Activated CD4-positive, alpha-beta memory T cell treated with anti-CD3 and anti-CD28 coated beads for 36 hours (primary cell): ENCODE results near the gene ARMH3. TPM values are rescaled to one million over a fixed set of nuclear protein-coding genes. Genes with fewer than 3 reads are reported as not detected.

Experiments used
- CTCF ChIA-PET: fragments of 350-600 bp; sonication (Branson Sonifier 250); formaldehyde crosslinking; loops from one replicate; lab custom pipeline; 2021; ENCODE audit warnings: antibody characterized with exemption, inconsistent platforms; lab: Charles Lee
- POLR2A ChIA-PET: fragments of 350-600 bp; sonication (Branson Sonifier 250); formaldehyde crosslinking; loops from one replicate; lab custom pipeline; 2021; ENCODE audit warnings: antibody characterized with exemption; lab: Charles Lee
- DNase-seq: peaks from one replicate; pipeline ENCODE4 v3.0.0-alpha.2; 2020
- H3K27ac Mint-ChIP-seq: one replicate; pipeline ENCODE4 v1.8.0; 2021; ENCODE audit warnings: mixed read lengths
- H3K27me3 Mint-ChIP-seq: one replicate; pipeline ENCODE4 v1.8.0; 2021; ENCODE audit warnings: mixed read lengths
- H3K36me3 Mint-ChIP-seq: one replicate; pipeline ENCODE4 v1.8.0; 2021; ENCODE audit warnings: mixed read lengths
- H3K4me1 Mint-ChIP-seq: one replicate; pipeline ENCODE4 v1.8.0; 2021; ENCODE audit warnings: low read depth, mixed read lengths
- H3K4me3 Mint-ChIP-seq: one replicate; pipeline ENCODE4 v1.8.0; 2021; ENCODE audit warnings: mild to moderate bottlenecking, mixed read lengths
- H3K9me3 Mint-ChIP-seq: one replicate; pipeline ENCODE4 v1.8.0; 2021; ENCODE audit warnings: mixed read lengths
- intact Hi-C: fragments of 100-400 bp; cut with micrococcal nuclease; formaldehyde crosslinking; loops from one replicate; pipeline ENCODE4 v1.15.1; 2023
- total RNA-seq, 2 experiments: library from RNA; stranded (reverse); gene quantifications; one replicate each; pipeline ENCODE4 v1.2.3, GENCODE V29; 2021

ARMH3 gene
- total RNA-seq, 2 experiments from 2014 or later = 16.1 to 18.8 TPM

DNA sequence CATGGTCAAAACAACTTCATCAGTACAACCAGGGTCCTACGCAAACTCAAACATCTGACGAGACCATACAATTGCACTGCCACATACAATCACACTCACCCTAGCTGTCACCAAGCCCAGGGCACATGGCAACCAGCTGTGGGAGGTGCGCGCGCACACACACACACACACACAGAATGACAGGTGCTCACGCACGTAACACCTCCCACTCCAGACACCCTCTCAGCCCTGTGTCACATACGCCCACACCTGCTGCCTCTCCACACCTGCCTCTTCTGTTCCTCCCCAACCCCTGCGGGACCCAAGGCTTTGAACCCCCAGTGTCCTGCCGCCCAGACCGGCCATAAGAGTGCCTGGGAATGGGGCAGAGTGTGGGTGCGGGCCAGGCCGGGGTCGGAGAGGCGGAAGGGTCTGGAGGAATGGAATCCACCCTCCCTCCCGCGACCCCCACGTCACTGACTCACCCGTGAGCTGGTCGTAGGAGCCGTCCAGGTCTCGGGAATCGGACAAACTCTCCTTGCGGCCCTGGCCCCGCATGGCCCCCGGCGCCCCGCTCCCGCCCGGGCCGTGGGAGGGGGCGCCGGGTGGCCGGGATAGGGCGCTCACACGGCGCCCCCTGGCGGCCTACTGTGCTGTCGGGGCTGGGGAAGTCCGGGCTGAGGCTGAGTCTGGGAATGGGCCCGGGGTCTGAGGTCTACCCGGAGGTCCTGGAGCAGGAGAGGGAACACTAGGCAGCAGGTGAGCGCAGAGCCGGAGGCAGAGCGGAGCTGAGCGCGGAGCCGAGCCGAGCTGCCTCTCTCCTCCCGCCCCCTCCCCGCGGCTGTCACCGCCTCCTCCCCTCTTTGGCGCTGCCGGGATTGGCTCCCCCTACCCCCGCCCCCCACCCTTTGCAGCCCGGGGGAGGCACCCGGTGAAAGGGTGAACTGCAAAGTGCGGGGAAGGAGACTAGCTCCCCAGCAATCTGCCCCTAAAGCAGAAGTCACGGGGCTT is 212.6 kb downstream of the ARMH3 start, which contains the start of gene KCNIP2:
Gene KCNIP2 (minus strand): TSS at position 769 of the 990 bp plus-strand sequence. CDS start 232 bp downstream, at position 537.
- no peaks in the 10 kb centered on the region for H3K9me3 Mint-ChIP-seq
- peaks cover 2% of the 10 kb centered on the region for H3K27me3 Mint-ChIP-seq
- peak within 1 kb of the TSS; percentile 74 for H3K4me3 Mint-ChIP-seq
- CTCF ChIA-PET = interaction anchor here (0.6 to 9.6 kb wide), 12 partner anchors 8 to 303 kb away, joined by 3 to 248 read pairs (median 8); partner anchors contain the start of gene OGA
- DNase-seq = peak; percentile 73
- intact Hi-C loops = loop anchor here (2.0 to 10.0 kb wide), 2 partner anchors 91 to 221 kb away; partner anchors contain the start of gene HPS6
- no peak within 1 kb of the TSS for H3K27ac Mint-ChIP-seq
- POLR2A ChIA-PET = interaction anchor here (1.1 kb wide), 1 partner anchor 25 kb away, joined by 3 read pairs; no protein-coding TSS in a partner anchor
- peaks cover 5% of the 10 kb centered on the region for H3K36me3 Mint-ChIP-seq
- H3K4me1 Mint-ChIP-seq = peaks cover 45% of the 10 kb centered on the region

DNA sequence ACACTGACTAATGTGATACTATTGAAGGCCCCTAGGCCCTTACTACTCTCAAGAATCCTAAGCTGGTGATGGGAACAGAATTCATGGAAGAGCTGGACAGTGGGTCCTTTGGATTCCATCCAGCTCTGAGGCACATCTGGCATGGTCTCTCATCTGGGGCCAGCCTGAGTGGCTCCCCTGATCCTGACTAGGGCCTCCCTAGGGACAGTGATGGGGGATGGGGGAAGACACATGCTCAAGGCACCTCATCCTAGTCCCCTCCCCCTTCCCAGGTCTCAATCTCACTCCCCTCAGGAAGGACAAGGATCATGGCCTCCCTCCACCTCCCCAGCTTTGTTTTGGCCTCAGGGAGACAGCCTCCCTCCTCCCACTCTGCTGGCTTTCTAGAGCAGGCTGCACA is 214.1 kb downstream of the ARMH3 start:
- no peaks in the 10 kb centered on the region for H3K36me3 Mint-ChIP-seq
- POLR2A ChIA-PET = interaction anchor here (1.1 to 2.6 kb wide), 4 partner anchors 12 to 39 kb away, joined by 3 to 15 read pairs (median 4); partner anchors contain the start of gene OGA
- intact Hi-C loops = loop anchor here (2.0 to 10.0 kb wide), 3 partner anchors 59 to 223 kb away; partner anchors contain the start of genes HPS6 and NPM3
- peaks cover 45% of the 10 kb centered on the region for H3K4me1 Mint-ChIP-seq
- CTCF ChIA-PET = interaction anchor here (0.5 to 9.6 kb wide), 33 partner anchors 8 to 620 kb away, joined by 3 to 248 read pairs (median 11); partner anchors contain the start of genes ARMH3, HPS6 and OGA
- peaks cover 2% of the 10 kb centered on the region for H3K27me3 Mint-ChIP-seq
- H3K4me3 Mint-ChIP-seq = no peak overlapping the region
- H3K9me3 Mint-ChIP-seq = no peaks in the 10 kb centered on the region
- H3K27ac Mint-ChIP-seq = no peak overlapping the region
- no peak for DNase-seq

DNA sequence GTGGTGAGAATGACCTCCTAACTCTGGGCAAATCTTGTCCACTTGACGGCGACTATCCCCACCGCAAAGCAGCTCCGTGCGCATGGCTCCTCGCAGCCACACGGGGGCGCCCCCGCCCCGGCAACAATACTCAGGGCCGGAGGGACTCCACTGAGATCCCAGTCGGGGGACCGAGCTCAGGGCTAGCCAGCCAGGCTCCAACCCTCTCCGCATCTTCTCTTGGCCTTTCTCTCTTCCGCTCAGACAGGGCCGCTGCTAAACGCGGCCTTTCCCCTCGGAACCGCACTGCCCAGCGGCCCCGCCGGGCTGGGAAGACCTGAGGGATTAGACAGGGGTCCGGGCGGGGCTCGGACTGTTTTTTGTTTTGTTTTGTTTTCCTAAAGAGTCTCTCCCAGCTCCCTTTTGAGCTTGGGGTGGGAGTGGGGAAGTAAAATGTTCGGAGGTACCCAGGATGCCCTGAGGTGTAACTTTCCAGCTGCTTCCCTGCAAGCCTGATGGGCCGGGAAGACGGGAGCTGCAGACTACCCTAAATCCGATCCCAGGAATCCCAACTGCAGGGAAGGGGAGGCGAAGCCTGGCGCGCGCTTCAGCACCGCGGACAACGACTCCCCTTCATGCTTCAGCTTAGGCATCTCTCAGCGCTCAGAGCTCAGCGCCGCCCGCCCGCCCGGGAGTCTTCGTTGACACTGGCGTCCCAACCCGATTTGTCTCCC is 215.1 kb downstream of the ARMH3 start:
- Mint-ChIP-seq H3K4me1 (peaks cover 48% of the 10 kb centered on the region), H3K4me3 (peak overlapping the region; percentile 74), H3K27me3 (peaks cover 2% of the 10 kb centered on the region), H3K9me3 (no peaks in the 10 kb centered on the region), H3K36me3 (no peaks in the 10 kb centered on the region), H3K27ac (no peak overlapping the region)
- ChIA-PET CTCF (interaction anchor here (0.5 to 9.6 kb wide), 64 partner anchors 8 to 679 kb away, joined by 3 to 248 read pairs (median 4); partner anchors contain the start of genes ARMH3, HPS6, NPM3 and OGA), POLR2A (interaction anchor here (1.2 to 2.6 kb wide), 4 partner anchors 11 to 169 kb away, joined by 3 to 15 read pairs (median 8); partner anchors contain the start of gene OGA)
- intact Hi-C loops = loop anchor here (1.0 to 10.0 kb wide), 5 partner anchors 24 to 232 kb away; partner anchors contain the start of gene NPM3
- peak; percentile 88 for DNase-seq

DNA sequence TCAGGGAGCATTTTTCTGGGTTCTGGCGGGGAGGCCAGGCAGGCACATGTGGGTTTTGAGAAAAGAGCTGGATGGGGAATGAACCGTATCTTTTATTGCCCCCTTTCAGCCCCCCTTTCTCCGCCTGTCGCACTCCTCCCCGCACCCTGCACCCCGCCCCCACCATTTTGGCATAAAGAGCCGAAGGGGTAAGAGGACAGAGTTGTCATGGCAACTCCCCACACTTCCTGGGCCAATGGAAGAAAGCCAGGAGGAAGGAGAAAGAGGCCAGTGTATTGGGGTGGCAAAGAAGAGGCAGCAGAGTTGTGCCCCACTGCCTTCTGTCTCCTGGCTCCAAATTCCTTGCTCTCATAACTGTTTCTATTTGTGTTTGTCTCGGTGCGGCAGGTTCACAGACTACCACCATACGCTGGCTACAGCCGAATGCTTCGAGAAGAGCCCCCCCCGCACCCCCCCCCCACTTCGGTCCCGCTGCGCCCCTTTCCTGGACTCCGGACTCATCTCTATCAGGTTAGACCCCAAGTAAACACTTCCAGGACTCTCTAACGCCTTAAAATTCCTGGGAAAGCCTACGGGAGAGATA is 215.8 kb downstream of the ARMH3 start:
- peak; percentile 51 for DNase-seq
- intact Hi-C loops = loop anchor here (1.0 to 10.0 kb wide), 5 partner anchors 23 to 233 kb away; partner anchors contain the start of gene NPM3
- Mint-ChIP-seq H3K9me3 (no peaks in the 10 kb centered on the region), H3K27me3 (peaks cover 2% of the 10 kb centered on the region), H3K4me3 (peak overlapping the region; percentile 74), H3K27ac (no peak overlapping the region), H3K4me1 (peaks cover 54% of the 10 kb centered on the region), H3K36me3 (no peaks in the 10 kb centered on the region)
- CTCF ChIA-PET = interaction anchor here (0.6 to 9.6 kb wide), 58 partner anchors 9 to 630 kb away, joined by 3 to 248 read pairs (median 4); partner anchors contain the start of genes ARMH3, HPS6, NPM3 and OGA
- POLR2A ChIA-PET = interaction anchor here (1.2 to 2.6 kb wide), 4 partner anchors 10 to 170 kb away, joined by 3 to 15 read pairs (median 8); partner anchors contain the start of gene OGA

DNA sequence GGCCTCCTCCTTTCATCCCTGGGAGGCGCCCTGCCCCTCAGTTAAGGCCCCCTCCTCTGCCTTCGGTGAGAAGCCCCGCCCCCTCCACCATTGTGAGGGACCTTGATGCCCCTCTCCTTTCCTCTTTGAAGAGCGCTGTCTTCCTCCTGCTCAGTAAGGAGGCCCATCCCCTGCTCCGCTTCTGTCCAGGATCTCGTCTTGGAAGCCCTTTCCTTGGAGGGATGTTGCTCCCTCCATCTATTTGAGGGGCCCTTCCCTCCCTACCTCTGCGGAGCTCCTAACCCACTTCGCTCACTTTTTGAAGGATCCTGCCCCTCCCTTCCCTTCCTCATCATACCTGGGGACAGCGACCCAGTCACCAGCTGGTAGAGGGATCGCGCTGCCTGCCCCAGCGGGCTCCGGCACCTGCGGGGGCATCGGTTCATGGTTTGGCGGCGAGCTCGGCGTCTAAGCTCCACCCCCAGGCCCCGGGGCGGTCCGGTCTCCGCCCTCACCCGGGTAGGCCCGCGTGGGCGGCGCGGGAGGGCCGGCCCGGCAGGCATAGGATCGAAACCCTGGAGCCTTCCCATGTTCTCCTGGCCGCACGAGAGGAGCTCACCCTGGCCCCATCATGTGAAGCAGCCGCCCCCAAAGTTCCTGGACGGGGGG is 216.4 kb downstream of the ARMH3 start:
- H3K9me3 Mint-ChIP-seq = no peaks in the 10 kb centered on the region
- no peak overlapping the region for H3K27ac Mint-ChIP-seq
- CTCF ChIA-PET = interaction anchor here (0.6 to 9.6 kb wide), 20 partner anchors 9 to 237 kb away, joined by 3 to 248 read pairs (median 12); partner anchors contain the start of genes ARMH3, NPM3 and OGA
- no peaks in the 10 kb centered on the region for H3K36me3 Mint-ChIP-seq
- peaks cover 2% of the 10 kb centered on the region for H3K27me3 Mint-ChIP-seq
- intact Hi-C loops = loop anchor here (1.0 to 10.0 kb wide), 5 partner anchors 22 to 234 kb away; partner anchors contain the start of gene NPM3
- POLR2A ChIA-PET = interaction anchor here (2.6 kb wide), 1 partner anchor 21 kb away, joined by 15 read pairs; the partner anchor contains the start of gene OGA
- H3K4me1 Mint-ChIP-seq = peaks cover 60% of the 10 kb centered on the region
- H3K4me3 Mint-ChIP-seq = peak overlapping the region; percentile 74
- peak; percentile 74 for DNase-seq

DNA sequence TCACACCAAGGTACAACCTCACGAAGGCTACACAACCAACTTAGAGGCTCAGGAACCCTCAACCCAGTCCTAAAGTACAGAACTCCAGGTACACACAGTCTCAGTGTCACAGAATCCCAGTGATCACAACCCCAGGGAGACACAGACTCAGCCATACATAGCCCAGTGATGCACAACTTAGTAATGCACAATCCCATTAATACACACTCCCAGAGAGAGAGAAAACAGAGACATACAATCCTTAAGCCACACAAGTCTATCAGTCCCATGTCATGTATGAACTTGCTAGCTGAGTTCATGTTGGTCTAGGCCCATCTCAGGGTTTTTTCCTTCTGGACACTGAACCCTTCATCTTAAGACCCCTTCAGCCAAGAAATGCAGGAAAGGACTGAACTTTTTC is 217.0 kb downstream of the ARMH3 start:
- Mint-ChIP-seq H3K9me3 (no peaks in the 10 kb centered on the region), H3K27ac (no peak overlapping the region), H3K4me1 (peaks cover 60% of the 10 kb centered on the region), H3K27me3 (peaks cover 2% of the 10 kb centered on the region), H3K4me3 (no peak overlapping the region), H3K36me3 (no peaks in the 10 kb centered on the region)
- intact Hi-C loops = no loop called here
- ChIA-PET POLR2A (interaction anchor here (2.6 kb wide), 1 partner anchor 20 kb away, joined by 15 read pairs; the partner anchor contains the start of gene OGA), CTCF (interaction anchor here (0.6 to 9.6 kb wide), 13 partner anchors 8 to 235 kb away, joined by 3 to 248 read pairs (median 13); partner anchors contain the start of genes ARMH3, NPM3 and OGA)
- no peak for DNase-seq

DNA sequence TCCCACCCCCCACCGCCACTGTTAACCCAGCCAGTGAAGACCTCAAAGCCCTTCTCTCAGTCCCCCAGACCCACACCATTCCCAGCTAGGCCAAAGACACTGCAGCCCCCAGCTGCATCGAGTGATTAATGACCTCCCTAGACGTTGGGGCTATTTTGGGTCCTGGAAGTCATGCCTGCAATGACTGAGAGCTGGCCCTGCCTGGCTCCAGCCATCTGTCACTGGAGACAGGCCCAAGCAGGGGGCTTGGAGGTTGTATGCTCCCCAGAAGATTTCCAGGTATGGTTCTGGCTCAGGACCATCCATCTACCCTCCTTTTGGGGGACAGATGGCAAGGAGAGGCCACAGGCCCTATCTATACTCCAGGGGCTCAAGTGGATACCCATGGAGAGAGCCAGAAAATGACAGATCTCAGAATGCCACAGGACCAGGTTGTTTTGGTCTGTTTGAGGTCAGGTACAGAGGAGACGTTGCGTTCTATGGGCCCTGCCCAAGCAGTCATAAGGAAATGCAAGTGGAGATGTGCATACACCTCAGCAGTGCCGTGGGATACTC is 217.5 kb downstream of the ARMH3 start:
- Mint-ChIP-seq H3K4me1 (peaks cover 63% of the 10 kb centered on the region), H3K9me3 (no peaks in the 10 kb centered on the region), H3K27ac (no peak overlapping the region), H3K36me3 (no peaks in the 10 kb centered on the region), H3K4me3 (no peak overlapping the region), H3K27me3 (peaks cover 2% of the 10 kb centered on the region)
- ChIA-PET POLR2A (interaction anchor here (1.1 kb wide), 1 partner anchor 21 kb away, joined by 3 read pairs; no protein-coding TSS in a partner anchor), CTCF (interaction anchor here (0.7 to 9.6 kb wide), 7 partner anchors 12 to 256 kb away, joined by 3 to 248 read pairs (median 6); no protein-coding TSS in a partner anchor)
- intact Hi-C loops = no loop called here
- no peak for DNase-seq

DNA sequence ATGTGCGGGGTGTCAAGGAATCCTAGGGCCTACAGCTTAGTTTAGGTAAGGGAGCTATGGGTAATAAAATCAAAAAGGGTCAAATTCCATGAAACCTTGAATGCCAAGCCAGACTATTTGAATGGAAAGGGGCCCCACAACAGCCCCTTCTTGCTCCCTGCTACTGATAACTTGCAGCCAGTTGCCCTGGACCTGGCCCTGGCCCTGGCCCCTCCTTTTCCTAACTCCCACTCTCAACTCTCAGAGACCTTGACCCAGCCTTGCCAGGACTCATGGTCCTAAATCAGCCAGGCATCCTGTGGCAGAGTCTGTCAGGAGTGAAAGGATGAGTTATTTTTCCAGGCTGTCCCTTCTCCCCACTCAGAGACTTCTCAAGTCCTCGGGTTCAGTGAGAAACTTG is 218.2 kb downstream of the ARMH3 start:
- ChIA-PET CTCF (interaction anchor here (1.1 to 9.6 kb wide), 6 partner anchors 13 to 257 kb away, joined by 3 to 248 read pairs (median 18); partner anchors contain the start of gene OGA), POLR2A (interaction anchor here (1.1 kb wide), 1 partner anchor 20 kb away, joined by 3 read pairs; no protein-coding TSS in a partner anchor)
- Mint-ChIP-seq H3K4me3 (no peak overlapping the region), H3K4me1 (peaks cover 64% of the 10 kb centered on the region), H3K36me3 (no peaks in the 10 kb centered on the region), H3K27ac (no peak overlapping the region), H3K27me3 (peaks cover 2% of the 10 kb centered on the region), H3K9me3 (no peaks in the 10 kb centered on the region)
- intact Hi-C loops = no loop called here
- no peak for DNase-seq

DNA sequence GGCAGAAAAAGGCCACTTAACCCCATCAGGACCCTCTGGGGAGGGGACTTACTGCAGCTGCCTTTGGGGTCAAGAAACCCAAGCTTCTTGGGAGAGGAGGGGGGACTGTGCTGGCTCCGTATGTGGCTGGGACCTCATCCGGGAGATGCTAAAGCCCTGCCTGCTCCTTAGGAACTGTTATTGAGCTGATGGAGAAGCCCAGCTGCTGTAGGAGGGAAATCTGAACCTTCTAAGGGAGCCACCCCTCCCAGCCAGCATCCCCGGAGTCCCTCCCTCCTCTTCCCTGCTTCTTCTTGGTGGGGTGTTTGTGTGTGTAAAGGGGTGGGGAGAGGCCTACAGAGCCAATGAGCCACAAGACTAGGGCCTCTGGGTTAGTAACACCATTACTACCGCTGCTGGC is 220.6 kb downstream of the ARMH3 start:
- POLR2A ChIA-PET = interaction anchor here (1.0 to 1.6 kb wide), 2 partner anchors 17 to 230 kb away, joined by 3 to 10 read pairs; partner anchors contain the start of gene OGA
- H3K27ac Mint-ChIP-seq = no peak overlapping the region
- no peak overlapping the region for H3K4me3 Mint-ChIP-seq

More for the DNA sequence above, 220.6 kb downstream of the ARMH3 start:
- Mint-ChIP-seq H3K9me3 (no peaks in the 10 kb centered on the region), H3K36me3 (no peaks in the 10 kb centered on the region), H3K4me1 (peaks cover 63% of the 10 kb centered on the region), H3K27me3 (no peaks in the 10 kb centered on the region)
- CTCF ChIA-PET = interaction anchor here (0.6 to 9.6 kb wide), 23 partner anchors 8 to 283 kb away, joined by 3 to 248 read pairs (median 4); partner anchors contain the start of genes ARMH3, KCNIP2 and OGA
- intact Hi-C loops = no loop called here
- no peak for DNase-seq
